TTC549 (cell line): ENCODE measurements around the gene MADD.
"Not testable (repeated sequence)": the region's sequence is repeated elsewhere in the genome, so short reads cannot be mapped to it uniquely, and the experiment has no call there.

Source experiments
- FAIRE-seq: peaks from 2 replicates; lab custom pipeline; 2012; peaks lifted over from hg19 to GRCh38; lab: Jason Lieb, UNC

Gene MADD

DNA sequence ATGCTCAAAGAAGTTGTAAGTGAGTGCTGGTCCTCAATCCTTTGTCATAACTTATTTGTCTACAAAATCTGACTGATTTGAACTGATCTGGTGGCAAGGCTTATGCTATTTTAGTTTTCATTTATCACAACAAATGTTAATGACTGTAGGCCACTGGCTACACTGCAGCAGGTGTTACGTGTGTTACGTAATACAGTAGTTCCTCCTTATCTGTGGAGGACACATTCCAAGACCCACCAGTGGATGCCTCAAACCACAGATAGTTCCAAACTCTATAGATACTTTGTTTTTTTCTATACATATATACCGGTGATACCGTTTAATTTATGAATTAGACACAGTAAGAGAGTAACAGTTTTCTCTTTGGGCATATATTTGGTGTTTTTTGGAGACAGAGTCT is 7.0 kb downstream of the MADD start:
- no peak for FAIRE-seq

DNA sequence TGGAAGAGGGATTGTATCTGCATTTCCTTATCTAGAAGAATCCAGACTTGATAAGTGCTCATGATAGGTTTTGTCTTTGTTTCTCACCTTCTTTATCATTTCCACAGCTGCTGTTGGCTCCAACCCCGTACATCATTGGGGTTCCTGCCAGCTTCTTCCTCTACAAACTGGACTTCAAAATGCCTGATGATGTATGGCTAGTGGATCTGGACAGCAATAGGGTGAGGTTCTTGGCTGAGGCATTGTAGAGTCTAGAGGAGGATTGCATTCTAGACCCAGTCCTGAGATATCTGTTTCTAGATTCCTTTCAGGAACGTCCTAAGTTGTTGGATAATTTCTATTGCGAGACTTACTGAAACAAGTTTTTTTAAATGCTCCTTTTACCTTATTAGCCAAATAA is 8.1 kb downstream of the MADD start:
- FAIRE-seq, result no peak

DNA sequence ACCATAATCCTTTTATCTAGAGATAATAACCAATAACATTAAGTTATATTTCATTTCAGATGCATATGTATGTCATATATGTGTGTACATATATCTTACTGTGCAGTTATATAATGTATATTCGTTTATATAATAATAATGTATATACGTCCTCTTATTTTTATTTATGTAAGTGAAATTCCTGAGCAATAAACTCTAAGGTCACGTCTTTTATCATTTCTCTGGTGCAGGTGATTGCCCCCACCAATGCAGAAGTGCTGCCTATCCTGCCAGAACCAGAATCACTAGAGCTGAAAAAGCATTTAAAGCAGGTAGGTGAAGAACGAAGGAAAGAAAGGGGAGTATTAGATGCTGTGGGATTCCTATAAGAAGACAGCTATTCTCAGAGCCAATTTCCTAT is 8.8 kb downstream of the MADD start:
- no peak for FAIRE-seq

DNA sequence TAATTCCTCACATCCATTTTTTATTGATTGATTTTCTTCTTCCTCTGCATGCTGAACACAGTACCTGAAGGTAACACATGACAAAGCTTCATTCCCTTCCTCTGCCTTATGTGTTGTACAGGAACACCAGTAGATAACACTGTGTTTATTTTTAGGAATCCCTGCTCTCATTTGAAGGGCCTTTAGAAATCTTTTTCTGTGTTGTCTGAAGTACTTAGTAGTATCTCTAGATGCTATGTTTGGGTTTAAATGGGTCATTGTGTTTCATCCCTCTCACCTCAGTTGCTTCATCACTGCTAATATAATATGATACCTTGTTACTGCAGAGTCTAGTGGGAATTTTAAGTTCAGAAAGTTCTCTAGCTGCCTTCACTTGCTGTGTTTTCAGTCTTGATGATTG is 10.2 kb downstream of the MADD start:
- no peak for FAIRE-seq

DNA sequence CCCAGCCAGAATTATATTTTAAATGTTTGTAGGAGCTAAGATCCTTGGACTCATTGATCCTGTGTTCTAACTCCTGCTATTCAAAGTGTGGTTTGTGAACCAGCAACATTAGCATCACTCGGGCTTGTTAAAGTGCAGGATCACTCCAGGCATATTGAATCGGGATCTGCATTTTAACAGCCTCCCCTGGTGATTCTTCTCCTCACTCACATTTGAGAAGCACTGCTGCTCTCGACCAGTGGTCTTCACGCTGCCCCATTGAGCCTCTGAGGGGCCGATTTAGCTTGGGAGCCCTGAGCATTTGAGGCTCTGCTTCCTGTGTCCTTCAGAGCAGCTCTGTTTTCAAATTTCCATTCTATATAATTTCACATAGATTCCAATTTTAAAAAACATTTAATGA is 10.9 kb downstream of the MADD start:
- FAIRE-seq, result no peak

DNA sequence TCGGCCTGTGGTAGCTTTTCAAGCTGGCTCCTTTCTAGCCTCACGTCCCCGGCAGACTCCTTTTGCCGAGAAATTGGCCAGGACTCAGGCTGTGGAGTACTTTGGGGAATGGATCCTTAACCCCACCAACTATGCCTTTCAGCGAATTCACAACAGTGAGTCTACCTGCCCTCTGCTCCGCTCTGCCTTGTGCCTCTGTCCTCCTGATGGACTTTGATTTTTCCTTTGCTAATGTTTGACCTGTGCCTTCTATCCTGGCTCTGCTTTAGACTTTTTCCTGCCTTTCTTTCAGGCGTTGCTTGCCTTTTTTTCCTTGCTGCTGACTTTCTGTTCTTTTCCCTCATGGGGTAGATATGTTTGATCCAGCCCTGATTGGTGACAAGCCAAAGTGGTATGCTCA is 12.5 kb downstream of the MADD start:
- no peak for FAIRE-seq

DNA sequence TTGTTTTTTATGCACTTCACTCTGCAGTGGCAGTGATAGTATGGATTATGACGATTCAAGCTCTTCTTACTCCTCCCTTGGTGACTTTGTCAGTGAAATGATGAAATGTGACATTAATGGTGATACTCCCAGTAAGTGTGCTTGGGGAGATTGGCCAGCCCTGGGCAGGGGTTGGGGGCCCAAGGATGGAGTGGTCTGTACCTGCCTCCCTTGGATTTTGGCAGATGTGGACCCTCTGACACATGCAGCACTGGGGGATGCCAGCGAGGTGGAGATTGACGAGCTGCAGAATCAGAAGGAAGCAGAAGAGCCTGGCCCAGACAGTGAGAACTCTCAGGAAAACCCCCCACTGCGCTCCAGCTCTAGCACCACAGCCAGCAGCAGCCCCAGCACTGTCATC is 14.2 kb downstream of the MADD start:
- FAIRE-seq, result no peak

DNA sequence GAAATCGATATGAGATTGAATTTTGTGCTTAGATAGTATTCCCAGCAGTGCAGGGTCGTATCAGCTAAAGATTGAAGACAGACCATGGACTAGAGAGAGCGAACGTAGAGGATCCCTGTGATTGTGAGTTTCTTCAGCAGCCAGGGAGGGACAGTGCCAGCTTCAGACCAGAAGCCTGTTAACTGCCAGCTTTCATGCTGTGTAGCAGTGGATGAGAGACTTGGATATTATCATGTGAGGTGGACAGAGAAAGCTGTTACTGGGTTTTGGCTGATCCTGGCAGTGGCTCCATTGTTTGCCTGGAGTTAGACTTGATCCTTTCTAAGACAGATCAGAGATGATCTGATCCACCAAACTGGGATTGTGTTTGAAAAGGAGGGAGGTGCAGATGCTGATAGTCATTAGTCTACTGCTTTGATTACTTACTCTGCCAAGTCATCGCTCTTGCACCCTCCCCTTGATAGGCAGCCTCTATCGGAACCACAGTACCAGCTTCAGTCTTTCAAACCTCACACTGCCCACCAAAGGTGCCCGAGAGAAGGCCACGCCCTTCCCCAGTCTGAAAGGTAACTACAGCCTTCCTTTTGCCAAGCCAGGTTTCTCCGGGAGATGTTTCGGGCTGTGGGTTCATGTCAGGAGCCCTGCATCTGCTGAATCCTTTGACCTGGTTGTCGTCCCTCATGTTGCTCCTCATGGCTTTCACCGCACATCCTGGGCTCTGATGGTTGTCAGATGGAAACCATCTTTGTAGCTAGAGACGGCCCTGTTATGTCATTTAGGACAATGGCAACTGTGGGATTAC is 16.2 kb downstream of the MADD start:
- FAIRE-seq, result no peak

DNA sequence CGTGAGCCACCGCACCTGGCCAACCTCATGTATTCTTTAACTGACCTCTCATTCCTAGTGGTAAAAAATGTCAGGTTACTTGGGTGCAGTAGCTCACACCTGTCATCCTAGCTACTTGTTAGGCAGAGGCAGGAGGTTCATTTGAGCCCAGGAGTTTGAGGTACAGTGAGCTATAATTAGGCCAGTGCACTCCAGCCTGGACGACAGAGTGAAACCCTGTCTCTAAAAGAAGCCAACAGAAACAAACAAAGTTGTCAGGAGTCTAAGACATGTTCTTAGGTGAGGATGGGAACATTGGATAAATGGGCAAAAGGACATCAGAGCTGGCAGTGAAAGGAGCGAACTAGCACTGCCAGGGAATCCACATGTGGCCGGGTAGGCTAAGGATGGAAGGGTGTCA is 18.1 kb downstream of the MADD start:
- FAIRE-seq, result no peak

DNA sequence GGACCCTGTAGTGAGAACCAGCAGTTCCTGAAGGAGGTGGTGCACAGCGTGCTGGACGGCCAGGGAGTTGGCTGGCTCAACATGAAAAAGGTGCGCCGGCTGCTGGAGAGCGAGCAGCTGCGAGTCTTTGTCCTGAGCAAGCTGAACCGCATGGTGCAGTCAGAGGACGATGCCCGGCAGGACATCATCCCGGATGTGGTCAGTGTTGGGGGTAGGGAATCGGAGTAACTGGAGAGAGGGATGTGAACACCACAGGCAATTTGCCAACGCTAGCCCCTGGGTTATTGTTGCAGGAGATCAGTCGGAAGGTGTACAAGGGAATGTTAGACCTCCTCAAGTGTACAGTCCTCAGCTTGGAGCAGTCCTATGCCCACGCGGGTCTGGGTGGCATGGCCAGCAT is 19.9 kb downstream of the MADD start:
- FAIRE-seq, result no peak

DNA sequence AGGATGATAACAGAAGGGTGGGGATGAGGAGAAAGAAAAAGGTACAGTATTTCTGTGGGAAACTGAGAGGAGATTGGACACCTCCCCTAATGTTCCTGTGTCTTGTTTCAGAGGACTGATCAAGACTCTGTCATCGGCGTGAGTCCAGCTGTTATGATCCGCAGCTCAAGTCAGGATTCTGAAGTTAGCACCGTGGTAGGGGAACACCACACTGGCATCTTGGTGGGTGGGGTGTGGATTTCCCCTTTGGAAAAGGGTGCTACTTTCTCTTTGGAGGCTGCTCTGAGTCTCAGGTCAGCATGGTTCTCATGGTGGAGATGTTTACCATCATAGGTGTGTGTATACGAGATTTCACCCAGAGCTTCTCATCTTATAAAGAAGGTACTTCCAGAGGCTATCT is 25.5 kb downstream of the MADD start:
- no peak for FAIRE-seq

DNA sequence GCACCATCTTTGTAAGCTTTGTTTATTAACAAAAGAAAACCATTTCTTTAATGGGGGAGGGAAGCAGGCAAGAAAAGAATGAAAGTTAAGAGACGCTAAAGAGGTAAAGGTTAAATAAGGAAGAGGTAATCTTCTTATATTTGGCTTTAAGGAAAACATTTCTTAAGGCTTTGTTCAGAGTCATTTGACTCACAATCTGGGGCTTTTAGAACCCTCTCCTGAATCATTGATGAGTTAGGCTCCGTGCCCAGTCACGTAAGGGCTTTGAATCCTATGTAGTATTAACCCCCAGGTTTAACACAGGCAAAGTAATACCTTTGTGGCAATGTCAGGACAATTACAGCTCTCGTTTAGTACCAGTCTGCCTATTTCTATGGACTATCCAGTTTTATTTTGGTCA is 26.1 kb downstream of the MADD start:
- no peak for FAIRE-seq

DNA sequence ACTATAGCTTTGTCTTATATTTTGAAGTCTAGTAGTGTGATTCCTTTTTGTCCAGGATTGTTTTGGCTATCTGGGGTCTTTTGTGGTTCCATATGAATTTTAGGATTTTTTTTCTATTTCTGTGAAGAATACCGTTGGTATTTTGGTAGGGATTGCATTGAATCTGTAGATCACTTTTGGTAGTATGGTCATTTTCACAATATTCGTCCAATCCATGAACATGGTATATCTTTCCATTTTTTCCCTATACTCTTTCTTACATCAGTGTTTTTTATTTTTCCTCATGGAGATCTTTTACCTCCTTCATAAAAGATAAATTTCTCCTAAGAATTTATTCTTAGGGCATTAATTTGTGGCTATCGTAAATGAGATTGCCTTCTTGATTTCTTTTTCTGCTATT is 29.1 kb downstream of the MADD start:
- FAIRE-seq, result no peak

DNA sequence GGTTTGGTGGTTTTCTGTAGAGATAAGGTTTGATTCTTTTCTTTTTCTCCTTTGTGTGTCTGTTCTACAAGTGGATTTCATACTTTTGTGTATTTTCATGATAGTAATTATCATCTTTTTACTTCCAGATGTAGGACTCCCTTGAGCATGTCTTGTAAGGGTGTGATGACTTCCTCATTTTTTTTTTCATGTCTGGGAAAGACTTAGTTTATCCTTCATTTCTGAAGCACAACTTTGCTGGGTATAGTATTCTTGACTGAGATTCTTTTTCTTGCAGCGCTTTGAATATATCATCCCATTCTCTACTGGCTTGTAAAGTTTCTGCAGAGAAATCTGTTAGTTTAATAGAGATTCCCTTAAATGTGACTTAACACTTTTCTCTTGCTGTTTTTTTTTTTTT is 32.9 kb downstream of the MADD start:
- no peak for FAIRE-seq

DNA sequence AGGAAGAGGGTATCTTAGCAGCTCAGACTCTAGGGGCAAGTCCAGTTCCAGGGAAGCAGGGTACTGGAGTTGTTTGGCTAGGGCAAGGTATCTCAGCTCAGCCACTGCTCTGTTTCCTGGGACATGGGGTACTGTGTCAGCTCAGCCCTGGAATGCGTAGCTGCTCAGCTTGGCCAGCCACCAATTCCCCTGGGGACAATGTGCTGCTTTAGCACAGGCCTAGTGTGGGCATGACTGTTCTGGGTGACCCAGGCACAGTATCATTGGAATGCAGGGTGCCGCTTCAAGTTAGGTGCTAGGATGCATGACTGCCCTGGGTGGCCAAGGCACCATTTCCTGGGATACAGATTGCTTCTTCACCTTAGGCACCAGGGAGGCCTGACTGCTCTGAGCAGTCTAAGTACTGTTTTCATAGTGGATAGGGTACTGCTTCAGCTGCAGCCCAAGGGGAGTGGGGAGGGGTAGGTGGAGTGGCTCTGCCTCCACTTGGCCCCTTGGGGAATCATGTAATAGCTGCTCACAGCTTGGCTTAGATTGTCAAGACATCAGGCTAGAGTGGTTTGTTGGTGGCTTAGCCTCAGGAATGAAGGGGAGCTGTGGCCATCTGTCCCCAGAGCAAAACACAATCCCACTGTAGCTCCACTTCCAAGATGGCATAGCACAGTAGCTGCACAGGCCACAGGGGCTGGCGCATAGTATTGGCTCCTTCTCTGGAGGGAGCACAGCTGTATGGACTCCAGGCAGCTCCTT is 36.0 kb downstream of the MADD start:
- no peak for FAIRE-seq

DNA sequence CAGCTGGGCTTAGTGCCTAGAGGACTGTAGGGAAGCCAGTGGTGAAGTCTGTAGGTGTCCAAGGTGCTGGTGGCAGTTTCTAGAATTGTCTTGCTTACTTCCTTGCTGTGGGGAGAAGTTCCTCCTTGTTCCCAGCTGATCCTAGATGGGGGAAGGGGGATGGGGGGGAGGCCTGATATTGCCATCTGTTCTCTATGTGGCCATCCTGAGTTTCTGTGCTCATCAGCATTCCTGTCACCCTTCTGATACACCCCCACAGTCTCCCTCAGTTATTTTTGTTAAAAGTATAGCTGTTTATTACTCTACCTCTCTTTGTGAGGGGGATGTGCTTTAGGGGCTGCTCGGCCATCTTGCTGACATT is 36.5 kb downstream of the MADD start:
- no peak for FAIRE-seq

DNA sequence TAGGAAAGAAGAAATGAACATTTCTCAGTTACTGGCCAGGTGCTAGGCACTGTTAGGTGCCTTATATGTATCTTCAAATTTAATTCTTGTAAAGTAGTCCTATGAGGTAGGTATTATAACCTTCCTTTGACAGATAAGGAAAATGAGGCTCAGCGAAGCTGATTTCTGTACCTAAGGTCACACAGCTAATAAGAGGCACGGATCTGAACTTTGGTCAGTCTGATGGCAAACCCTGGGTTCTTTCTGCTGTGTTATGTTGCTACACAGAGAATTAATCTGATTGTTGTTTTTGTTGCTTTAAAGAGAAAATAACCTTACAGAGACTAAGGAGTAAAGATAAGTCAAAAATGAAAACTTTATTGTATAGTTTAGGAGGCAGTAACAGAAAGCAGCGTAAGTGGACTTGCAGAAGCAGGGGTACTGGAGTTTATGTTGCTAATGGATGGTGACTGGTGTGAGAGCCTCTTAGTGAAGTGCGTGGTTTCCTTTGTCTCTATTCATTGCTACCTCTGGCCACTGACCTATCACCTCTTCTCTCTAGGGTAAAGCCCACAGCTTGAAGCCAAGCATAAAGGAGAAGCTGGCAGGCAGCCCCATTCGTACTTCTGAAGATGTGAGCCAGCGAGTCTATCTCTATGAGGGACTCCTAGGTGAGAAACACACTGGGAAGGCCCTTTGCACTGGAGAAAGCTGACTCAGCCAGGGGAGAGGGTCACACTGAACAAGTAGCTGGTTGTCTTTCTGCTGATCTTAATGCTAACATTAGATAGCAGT is 38.3 kb downstream of the MADD start:
- no peak for FAIRE-seq

DNA sequence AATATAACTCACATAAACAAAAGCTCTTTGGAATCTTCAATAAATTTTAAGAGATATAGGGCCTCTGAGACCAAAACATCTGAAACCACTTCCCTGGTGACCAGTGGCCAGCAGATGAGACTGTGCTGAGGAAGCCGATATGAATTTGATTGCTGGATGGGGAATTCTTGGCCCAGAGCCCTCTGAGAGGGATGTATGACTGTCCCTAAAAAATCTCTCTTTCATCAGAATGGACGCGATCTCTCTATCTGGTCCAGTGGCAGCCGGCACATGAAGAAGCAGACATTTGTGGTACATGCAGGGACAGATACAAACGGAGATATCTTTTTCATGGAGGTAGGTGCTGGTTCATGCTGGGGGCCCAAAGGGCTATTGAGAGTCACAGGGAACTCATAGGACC is 45.1 kb downstream of the MADD start:
- no peak for FAIRE-seq

DNA sequence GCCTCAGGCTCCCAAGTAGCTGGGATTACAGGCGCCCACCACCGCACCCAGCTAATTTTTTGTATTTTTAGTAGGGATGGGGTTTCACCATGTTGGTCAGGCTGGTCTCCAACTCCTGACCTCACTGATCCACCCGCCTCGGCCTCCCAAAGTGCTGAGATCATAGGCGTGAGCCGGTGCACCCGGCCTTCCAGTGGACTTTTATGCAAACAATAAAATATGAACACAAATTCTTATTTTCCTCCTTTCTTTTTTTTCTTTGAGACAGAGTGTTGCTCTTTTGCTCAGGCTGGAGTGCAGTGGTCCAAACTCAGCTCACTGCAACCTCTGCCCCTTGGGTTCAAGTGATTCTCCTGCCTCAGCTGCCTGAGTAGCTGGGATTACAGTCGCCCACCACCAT is 46.6 kb downstream of the MADD start:
- FAIRE-seq, result not testable (repeated sequence)

DNA sequence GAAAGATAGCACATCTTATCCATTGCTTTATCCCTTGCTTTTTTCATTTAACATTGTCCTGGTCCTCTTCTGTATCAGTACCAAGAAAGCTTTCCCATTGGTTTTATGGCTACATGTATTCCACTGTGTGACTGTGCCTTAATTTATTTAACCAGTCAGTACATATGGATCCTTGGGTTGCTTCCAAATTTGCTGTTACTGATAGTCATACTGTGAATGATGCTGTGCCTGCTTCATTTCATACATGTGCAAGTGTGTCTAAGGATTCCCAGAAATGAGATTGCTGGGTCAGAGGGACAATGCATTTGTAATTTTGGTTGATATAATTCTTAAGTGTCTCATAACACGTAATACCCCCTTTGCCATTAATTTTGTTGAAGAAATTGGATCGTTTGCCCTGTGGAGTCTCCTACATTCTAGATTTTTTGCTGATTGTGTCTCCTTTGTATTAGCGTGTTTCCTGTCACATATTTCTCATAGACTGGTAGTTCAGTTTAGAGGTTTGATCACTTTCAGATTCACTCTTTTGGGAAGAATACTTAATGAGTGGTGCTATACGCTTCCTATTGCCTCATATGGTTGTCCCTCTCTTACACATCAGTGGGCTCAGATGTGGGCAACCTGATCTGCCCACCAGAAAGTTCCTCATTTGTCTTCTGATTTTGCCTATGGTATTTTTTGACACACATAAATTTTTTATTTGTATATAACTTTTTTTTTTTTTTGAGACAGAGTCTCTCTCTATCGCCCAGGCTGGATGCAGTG is 47.3 kb downstream of the MADD start:
- FAIRE-seq, result no peak

DNA sequence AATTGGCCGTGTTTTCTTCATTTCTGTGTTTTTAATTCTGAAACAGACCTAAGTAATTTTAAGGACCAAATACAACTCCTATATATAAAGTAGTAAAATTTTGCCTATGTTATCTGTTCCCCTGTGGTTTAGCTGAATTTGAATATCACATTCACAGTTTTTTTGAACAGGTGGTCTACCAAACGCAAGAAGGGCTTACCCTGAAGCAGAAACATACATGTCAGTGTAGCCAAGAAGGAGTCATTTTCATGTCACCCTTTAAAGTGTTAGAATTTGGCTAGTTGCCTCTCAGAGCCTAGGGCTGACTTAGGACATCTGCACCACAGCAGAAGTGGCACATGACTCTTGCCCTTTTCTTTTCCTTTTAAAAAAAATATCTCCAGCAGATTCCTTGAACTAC is 48.2 kb downstream of the MADD start:
- no peak for FAIRE-seq

DNA sequence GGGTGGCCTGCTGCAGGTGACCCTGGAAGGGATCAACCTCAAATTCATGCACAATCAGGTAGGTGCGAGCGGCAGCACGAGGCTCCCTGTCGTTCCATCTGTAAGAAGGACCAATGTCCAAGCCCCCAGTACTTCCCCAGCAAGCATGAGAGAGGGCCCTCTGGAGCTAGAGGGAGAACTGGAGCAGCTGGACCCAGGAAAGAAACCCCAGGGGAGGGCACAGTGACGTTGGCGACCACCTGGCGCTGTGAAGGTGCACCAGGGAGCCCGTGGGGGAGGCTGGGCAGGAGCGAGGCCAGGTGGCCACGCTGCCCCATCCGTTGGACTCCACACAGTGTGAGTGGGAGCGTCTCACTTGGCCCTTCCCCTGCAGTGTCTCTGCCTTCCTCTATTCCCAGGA is 54.6 kb downstream of the MADD start:
- no peak for FAIRE-seq
